Epithelial cell of esophagus (primary cell): Measurements from ENCODE around the gene TTC12.

Experiments used
- DNase-seq: peaks from one replicate; pipeline ENCODE4 v3.0.0; 2010; ENCODE audit warnings: low read depth
- H3K4me3 ChIP-seq: 2 replicates; pipeline ENCODE4 v1.5.1; 2011; ENCODE audit warnings: mild to moderate bottlenecking, low read length, control low read depth
- CTCF ChIP-seq: IDR thresholded peaks from 2 replicates; pipeline ENCODE4 v1.5.1; 2011; ENCODE audit warnings: low read depth, mild to moderate bottlenecking, low read length, control low read depth, inconsistent platforms; ENCODE audit not compliant: insufficient read depth; ENCODE audit errors: missing control alignments

Gene TTC12

GRCh38 chr11:113276466-113276865 is 37.9 kb upstream of the TTC12 start:
- no peak for TF ChIP-seq CTCF
- H3K4me3 ChIP-seq = no peak overlapping the region
- no peak for DNase-seq

- no peak overlapping the region for H3K4me3 ChIP-seq
- DNase-seq = no peak
- no peak for TF ChIP-seq CTCF
Observed at GRCh38 chr11:113277907-113278306, 36.5 kb upstream of the TTC12 start.

GRCh38 chr11:113278481-113278880 is 35.9 kb upstream of the TTC12 start:
- no peak for DNase-seq
- no peak for TF ChIP-seq CTCF
- H3K4me3 ChIP-seq = no peak overlapping the region

GRCh38 chr11:113278925-113279324 is 35.5 kb upstream of the TTC12 start:
- H3K4me3 ChIP-seq = no peak overlapping the region
- no peak for TF ChIP-seq CTCF
- no peak for DNase-seq

GRCh38 chr11:113279591-113279990 is 34.8 kb upstream of the TTC12 start:
- no peak overlapping the region for H3K4me3 ChIP-seq
- no peak for TF ChIP-seq CTCF
- DNase-seq = no peak

GRCh38 chr11:113281052-113281725 is 33.2 kb upstream of the TTC12 start:
- no peak for TF ChIP-seq CTCF
- no peak for DNase-seq
- H3K4me3 ChIP-seq = no peak overlapping the region

- no peak for TF ChIP-seq CTCF
- H3K4me3 ChIP-seq = no peak overlapping the region
- DNase-seq = no peak
Observed at GRCh38 chr11:113282898-113283437, 31.4 kb upstream of the TTC12 start.
